UCSD-AML1 (cell line): Measurements from ENCODE around the gene TKFC.

Source experiments
- DNase-seq: peaks from one replicate; lab custom pipeline; 2025; ENCODE audit not compliant: unreplicated experiment; lab: John Stamatoyannopoulos, UW

Gene TKFC

GRCh38 chr11:61310749-61311148, 22.3 kb upstream of the TKFC start:
- DNase-seq: no peak

- DNase-seq: no peak
Measured at GRCh38 chr11:61315260-61315659, 17.8 kb upstream of the TKFC start.

- no peak for DNase-seq
Measured at GRCh38 chr11:61325649-61326414, 7.2 kb upstream of the TKFC start.

GRCh38 chr11:61327669-61328071, 5.4 kb upstream of the TKFC start:
- DNase-seq: no peak

DNA sequence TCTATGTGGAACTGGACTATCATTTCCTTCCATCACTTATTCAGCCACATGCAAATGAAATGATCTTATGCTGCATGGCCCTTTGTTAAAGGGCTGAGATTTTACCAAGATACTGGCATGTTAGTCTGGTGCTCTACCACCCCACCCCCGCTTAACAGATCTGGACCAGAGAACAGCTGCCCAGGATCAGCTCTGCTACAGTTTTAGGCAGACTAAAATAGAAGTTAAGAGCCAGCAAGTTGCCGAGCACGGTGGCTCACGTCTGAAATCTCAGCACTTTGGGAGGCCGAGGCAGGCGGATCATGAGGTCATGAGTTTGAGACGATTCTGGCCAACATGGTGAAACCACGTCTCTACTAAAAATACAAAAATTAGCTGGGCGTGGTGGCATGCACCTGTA, 4.7 kb upstream of the TKFC start:
- DNase-seq: no peak

DNA sequence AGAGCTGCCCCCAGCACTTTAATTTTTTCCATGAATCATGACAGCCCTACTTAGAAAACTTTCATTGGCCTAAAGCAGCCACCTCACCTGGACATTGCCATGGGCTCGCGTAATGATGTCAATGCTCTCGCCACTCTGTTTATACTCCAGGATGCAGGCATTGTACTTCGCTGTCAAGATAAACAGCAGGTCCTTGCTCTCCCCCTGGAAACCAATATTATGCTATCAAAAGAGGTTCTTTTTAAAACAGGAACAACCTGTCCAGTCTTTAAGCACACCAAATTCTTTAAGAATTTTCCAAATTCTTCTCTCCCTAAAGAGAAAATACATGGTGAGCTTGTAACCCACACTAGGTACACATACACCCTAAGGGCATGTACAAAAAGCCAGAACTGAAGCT, 3.2 kb upstream of the TKFC start:
- DNase-seq: no peak

GRCh38 chr11:61331651-61332050, 1.4 kb upstream of the TKFC start:
- no peak for DNase-seq

DNA sequence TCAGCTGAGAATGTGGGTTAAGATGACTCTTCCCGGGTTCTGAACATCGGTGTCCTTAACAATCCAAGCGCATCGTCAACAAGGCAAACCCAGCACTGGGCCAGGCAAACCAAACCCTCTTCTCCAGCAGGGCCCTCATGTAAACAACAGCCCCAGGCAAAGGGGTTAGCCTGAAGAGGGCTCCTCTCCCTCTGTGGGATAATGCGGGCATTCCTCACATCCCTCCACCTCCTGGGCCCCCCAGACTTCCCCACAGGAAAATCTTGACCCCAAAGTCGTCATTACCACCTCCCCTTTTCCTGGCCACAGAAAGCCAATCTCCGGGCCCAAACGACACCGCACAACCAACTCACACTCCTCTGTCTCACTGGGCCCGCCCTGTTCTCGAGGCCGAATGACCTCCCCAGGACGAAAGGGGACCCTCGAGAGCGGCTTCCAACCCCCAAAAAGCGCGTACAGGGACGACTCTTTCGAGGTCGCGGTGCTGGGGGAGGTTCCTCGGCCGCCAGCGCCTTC, 689 bp upstream of the TKFC start:
- DNase-seq: no peak

DNA sequence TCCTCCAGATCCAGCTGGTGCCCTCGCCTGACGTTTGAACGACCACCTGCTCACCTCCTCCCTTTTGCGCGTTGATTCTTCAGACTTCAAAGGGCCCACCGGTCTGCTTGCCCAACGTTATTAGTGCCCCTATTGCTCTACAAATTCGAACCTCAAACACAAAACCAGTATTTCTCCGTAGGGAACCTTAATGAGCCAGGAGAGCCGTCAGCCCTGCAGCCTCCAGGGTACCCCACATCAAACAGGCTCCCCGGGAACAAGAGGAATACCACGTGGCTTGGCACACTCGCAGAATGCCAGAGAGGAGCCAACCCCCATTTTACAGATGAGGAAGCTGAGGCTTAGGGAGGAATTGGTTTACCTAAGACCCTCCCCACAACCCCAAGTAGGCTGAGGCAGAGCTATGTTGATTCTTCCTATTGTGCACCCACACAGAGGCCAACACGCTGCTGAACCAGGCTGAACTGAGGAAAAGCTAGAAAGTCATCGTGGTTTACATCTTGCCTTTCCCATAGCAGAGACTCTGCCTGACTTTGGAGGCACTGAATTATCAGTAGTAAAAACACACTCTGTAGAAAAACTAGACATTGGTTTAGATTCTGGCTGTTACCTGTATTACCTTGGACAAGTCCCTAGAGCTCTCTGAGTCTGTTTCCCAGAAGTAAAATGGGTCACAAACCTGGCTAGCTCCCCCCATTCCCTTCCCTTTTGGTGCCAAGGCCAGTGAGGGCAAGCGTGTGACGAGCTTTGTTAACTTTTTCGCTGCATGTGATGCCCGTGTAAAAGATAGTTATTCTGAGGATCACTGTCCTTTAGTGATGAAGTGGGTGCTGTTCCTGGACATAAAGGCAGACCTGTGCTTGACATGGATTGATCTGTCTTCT, 764 bp downstream of the TKFC start:
- DNase-seq: no peak

DNA sequence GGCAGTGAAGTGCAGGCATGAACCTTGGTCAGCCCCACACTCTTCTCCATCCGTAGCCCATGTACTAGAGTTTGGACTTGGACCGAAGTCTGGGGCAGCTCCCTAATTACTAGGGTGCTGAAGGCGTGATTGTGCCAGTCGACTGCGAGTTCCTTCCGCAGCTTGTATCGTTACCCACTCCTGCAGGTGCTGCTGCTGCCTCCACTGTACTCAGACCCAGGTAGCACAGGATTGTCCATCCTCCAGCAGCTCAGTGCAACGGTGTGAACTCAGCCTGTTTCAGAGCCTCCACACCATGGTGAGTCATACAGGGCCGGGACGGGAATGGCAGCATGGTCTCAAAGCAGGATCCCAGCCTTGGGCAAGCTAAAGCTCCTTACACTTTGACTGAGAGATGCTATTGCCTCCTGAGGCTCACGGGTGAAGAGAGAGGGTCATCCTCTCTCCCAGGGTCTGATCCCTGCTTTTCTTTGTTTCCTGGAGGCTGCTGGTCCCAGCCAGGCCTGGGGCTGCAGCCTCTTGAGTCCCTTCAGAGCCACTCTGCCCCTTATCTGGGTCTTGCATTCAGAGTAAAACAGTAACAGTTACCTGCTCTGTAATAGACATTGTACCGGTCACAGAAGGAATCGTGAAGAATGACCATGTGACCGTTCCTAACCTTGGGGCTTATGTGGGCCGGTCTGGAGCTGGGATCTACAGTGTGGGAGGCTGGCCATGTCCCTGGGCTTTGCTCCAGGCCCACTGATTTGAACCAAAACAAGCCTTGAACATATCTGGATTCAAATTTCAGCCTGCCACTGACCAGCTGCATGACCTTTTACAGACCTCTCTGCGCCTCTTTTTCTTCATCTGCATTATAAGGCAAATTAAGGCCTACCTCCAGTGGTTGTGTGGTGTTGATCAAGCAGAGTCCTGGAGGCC, 1.7 kb downstream of the TKFC start:
- DNase-seq: no peak

DNA sequence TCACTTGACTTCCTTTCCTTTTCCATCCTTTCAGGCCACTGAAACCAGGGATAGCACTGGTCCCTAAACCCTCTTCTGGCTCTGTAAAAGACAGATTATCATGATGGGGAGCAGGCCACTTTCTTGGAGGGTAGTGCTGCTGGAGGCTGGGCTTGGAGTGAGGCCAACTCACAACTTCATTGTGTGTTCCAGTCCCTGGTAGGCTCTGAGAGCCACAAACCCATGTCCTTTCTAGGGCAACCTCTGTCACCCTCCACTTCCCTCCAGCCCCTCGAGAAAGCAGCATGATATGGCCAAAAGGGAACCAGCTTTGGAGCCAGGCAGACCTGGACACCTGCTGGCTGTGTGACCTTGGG, 2.3 kb downstream of the TKFC start:
- no peak for DNase-seq

- peak; percentile 81 for DNase-seq
Measured at GRCh38 chr11:61336171-61336935, 3.3 kb downstream of the TKFC start.

GRCh38 chr11:61337706-61338470, 4.9 kb downstream of the TKFC start:
- DNase-seq: no peak

DNA sequence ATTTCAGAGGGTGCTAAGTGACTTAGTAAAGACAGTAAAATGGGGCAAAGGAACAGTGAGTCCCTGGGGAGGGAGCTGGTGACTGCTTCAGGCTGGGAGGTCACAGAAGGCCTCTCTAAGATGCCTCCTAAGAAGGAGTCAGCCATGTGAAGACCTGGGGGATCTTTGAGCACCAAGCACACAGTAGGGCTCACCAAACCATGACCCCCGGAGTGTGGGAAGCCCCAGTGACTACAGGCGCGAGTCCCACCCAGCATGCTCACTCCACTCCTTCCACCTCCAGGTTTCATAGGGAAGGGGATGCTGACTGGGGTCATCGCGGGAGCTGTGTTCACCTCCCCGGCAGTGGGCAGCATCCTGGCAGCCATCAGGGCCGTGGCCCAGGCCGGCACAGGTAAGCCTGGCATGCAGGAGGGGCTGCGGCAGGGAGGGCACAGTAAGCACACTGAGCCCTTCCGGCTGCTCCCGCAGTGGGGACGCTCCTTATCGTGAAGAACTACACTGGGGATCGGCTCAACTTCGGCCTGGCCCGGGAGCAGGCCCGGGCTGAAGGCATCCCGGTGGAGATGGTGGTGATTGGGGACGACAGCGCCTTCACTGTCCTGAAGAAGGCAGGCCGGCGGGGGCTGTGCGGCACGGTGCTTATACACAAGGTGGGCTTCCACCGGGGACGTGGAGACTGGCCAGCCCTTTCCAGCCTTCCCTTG, 5.9 kb downstream of the TKFC start:
- DNase-seq: no peak

DNA sequence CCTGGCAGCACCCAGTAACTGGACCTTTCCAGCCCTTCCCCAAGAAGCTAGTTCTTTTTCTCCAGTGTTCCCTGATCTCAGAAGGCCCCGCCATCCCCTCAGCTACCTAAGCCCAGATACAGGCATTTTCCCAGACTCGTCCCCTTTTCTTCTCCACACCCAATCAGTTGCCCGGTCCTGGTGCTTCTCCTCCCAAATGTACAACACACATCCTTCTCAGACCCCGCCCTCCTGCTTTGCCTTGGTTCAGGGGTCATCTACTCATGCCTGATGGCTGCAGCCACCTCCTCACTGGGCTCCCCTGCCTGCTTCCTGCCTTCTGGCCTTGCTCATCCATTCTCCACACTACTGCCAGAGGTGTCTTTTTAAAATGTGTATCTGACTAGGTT, 6.5 kb downstream of the TKFC start:
- no peak for DNase-seq

GRCh38 chr11:61340979-61341378, 8.0 kb downstream of the TKFC start:
- no peak for DNase-seq

DNA sequence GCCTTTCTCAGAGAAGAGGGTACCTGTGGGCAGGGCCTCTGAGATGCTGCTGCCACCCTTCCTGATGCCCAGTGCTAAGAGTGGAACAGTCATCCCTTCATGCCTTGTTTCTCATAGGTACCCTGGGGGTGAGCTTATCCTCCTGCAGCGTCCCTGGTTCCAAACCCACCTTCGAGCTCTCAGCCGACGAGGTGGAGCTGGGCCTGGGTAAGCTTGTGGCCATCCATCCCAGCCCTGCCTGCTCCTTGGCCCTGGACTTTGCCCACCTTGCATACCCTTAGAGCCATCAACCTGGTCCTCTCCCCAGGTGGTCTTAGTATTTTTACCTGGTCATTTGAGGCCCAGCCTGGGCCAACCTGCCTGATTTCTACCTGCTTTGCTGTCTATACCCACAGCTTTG, 8.7 kb downstream of the TKFC start:
- DNase-seq: no peak

- no peak for DNase-seq
Measured at GRCh38 chr11:61342207-61342803, 9.3 kb downstream of the TKFC start.
